ENCODE measurements around the gene TRABD2B.
A peak's percentile ranks its signal among the peaks of the same experiment; 100 is the strongest.
"Not testable (repeated sequence)": the region's sequence is repeated elsewhere in the genome, so short reads cannot be mapped to it uniquely, and the experiment has no call there.

TRABD2B gene

GRCh38 chr1:47967864-47968555 is 29.2 kb downstream of the TRABD2B start:
- no peak for DNase-seq (ENCODE audit: low spot score)

GRCh38 chr1:47965816-47966215 is 31.4 kb downstream of the TRABD2B start:
- no peak for DNase-seq (ENCODE audit: low spot score)

DNA sequence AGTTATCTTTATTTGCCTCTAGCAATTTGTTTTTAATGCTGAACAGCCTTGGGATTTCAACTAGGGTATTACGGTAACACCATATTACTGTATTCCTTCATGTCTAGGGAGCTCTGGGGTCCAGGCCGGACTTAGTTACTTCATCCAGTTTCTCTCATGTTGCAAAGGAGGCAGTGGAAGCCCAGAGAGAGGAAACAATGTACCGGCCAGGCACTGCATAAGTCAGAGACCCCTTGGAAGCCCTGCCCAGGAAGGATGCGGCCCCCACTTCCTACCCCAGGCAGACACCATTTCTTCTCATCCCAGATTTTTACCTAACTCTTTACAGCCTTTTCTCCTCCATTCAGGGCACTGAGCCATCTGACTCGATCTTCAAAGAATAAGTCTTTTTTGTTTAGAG is 32.5 kb downstream of the TRABD2B start:
- DNase-seq (ENCODE audit: low spot score): no peak

DNA sequence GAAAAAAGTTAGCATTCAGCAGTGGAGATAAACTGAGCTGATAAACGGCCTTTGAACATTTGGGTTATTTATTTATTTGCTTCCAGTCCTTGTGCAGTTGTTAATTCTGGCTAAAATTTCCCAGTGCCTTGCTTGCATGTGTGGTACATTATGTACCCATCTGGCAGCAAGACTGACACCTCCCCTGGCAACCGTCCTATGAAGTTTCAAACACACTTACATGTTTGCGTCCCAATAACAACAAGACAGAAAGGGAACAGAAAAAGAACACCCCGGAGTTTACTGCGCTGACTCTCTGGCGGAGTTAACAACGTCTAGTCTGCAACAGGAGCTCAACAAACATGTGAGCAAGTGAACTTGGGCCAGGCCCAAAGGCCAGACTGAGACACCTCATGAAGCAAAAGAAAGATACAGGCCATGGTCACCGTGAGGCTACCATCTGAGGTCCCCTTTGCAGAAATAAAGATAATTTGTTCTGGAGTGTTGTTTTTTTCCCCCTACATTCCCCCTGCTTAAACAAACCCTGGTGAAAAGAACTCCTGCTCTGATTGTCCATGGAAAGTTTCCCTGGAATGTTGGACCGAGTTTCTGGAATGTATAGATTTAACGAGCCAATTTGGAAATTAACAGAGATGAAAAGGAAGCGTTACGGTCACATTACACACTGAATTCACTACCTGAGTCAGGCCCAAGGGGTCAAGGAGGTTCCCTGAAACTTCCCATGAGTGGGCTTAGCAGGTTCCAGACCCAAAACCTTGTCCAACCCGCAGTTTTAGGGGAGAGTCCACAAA is 33.4 kb downstream of the TRABD2B start:
- DNase-seq (ENCODE audit: low spot score): no peak

DNA sequence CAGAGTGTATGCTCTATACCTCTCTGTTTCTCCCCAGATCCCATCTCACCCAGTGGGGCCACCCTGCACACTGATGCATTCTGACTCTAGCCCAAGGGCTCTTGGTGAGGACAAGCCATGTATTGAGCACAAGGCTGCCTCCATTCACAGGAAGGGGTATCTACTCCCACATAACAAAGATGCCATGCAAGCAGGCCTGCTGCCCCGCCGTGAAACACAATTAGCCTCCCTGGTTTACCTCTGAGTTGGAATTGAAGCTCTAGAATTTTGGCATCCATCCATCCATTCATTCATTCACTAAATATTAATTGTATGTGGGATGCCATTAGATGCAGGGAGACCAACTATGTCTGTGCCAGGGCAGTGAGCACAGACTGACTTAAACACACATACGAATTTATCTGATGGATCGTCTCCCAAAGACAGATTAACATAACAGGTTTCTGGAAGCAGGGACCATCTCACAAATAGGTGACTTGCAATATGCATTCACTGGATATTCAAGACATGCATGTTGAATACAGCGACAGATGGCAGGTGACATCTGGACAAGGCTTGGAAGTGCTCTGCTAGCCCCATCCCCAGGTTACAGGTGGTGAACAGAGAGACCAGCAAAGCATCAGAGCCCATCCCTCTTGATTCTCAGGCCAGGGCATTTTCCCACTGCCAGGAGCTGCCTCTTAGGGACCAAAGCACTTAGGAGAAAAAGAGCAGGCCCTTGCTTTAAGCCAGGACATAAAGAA is 34.3 kb downstream of the TRABD2B start:
- DNase-seq (ENCODE audit: low spot score): no peak

GRCh38 chr1:47961835-47962234 is 35.4 kb downstream of the TRABD2B start:
- not testable (repeated sequence) for DNase-seq (ENCODE audit: low spot score)

- not testable (repeated sequence) for DNase-seq (ENCODE audit: low spot score)
These were observed 40.7 kb downstream of the TRABD2B start for GRCh38 chr1:47956491-47956890.

- no peak for DNase-seq (ENCODE audit: low spot score)
These were observed 43.5 kb downstream of the TRABD2B start for GRCh38 chr1:47953661-47954060.

DNA sequence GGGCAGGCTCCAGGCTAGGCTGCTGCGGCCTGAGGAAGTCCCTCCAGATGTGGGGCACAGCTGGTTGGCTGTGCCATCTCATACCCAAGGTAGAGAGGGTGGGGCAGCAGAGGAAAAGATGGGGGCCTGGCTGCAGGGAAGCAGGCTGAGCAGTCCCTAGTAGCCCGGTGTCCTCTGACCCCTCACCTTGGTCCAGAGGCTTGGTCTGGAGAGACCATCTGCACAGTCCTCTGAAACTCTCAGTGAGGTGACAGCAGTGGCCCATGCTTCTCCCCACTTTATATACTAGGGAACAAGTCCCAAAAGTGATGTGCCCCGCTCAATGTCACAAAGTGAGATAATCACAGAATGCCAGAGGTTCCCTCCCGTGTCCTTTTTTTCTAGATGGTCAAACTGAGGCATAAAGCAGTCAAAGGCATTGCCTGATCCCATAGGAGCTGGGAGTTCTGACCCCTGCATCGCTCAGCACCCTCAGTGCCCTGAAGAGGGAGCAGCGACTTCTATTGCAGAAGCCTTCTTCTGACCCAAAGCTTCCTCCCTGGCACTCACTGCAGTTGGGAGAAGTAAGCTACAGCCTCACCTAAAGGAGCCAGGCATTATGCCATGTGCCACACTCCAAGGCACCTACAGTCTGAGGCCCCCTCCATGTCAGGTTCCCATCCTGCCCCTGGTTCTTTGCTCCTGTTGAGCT is 45.5 kb downstream of the TRABD2B start:
- DNase-seq (ENCODE audit: low spot score): no peak

DNA sequence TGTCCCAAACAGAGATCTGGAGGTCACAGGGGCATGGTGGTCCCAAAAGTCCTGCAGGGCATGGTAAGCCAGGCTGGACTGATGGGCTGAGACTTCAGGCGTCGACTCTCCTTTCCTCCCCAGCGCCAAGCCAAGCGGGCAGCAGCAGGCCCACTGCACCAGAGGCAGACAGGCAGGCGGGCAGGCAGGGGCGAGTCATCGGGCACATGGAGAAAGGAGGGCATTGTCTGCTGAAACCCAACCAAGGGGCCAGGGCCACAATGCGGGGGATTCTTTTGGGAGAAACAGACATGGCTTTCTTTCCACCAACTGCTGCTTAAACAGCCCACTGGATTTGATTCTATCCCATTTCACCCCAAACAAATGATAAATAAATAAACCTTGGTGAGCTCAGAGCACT is 46.2 kb downstream of the TRABD2B start:
- DNase-seq (ENCODE audit: low spot score): no peak

- DNase-seq (ENCODE audit: low spot score): no peak
These were observed 46.7 kb downstream of the TRABD2B start for GRCh38 chr1:47950471-47950870.

- peak; percentile 66 for DNase-seq (ENCODE audit: low spot score)
These were observed 49.1 kb downstream of the TRABD2B start for GRCh38 chr1:47948126-47948525.

- DNase-seq (ENCODE audit: low spot score): no peak
These were observed 49.7 kb downstream of the TRABD2B start for GRCh38 chr1:47947531-47947930.

GRCh38 chr1:47944561-47944960 is 52.6 kb downstream of the TRABD2B start:
- DNase-seq (ENCODE audit: low spot score): no peak

- no peak for DNase-seq (ENCODE audit: low spot score)
These were observed 55.0 kb downstream of the TRABD2B start for GRCh38 chr1:47942240-47942629.

- no peak for DNase-seq (ENCODE audit: low spot score)
These were observed 55.5 kb downstream of the TRABD2B start for GRCh38 chr1:47941609-47942239.

- no peak for DNase-seq (ENCODE audit: low spot score)
These were observed 56.4 kb downstream of the TRABD2B start for GRCh38 chr1:47940779-47941178.

- no peak for DNase-seq (ENCODE audit: low spot score)
These were observed 56.9 kb downstream of the TRABD2B start for GRCh38 chr1:47940326-47940725.

DNA sequence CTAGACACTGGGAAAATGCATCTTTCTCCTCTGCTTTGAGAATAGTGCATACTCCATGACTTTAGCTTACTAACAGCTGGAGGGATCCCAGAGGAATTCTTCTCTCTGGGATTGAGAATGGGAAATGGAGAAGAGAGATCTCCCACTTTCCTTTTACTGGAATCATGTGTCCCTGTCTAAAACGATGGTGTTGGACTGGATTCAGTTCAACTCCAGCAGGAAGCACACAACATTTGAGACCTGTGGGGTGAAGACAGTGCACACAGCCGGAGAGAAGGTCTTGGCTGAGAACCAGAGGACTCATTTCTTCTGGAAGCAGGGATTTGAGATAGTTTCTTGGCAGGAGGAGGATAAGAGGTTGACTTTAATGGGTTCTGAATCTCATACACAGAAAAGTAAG is 58.7 kb downstream of the TRABD2B start:
- no peak for DNase-seq (ENCODE audit: low spot score)

DNA sequence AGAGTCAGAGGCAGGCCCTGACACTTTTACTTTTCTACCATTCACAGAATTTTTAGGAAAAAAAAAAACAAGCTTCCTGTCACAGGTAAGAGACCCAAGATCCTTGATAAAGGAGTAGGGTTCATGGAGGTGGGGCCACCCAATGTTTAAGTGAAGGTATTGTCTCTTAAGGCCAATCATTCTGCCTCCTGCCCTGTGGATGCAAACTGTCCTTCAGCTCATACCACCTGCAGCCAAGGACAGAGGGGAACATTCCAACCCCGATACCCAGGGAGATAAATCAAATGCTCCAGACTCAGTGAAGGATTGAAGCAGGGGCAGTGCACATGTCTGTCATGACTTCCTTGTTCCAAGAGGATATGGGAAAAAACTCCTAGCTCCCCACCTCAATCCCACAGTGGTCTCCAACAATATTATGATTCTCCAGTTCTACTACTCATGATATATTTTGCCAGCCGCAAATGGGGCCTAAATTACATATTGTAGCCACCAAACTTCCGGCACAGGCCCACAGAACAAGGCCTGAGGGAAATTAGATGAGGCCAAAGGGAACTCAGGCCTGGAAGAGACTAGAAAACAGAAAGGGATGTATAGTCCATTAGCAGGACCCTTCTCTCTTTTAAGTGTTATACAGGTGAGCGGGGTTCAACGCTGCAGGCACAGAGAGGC is 59.5 kb downstream of the TRABD2B start:
- no peak for DNase-seq (ENCODE audit: low spot score)

DNA sequence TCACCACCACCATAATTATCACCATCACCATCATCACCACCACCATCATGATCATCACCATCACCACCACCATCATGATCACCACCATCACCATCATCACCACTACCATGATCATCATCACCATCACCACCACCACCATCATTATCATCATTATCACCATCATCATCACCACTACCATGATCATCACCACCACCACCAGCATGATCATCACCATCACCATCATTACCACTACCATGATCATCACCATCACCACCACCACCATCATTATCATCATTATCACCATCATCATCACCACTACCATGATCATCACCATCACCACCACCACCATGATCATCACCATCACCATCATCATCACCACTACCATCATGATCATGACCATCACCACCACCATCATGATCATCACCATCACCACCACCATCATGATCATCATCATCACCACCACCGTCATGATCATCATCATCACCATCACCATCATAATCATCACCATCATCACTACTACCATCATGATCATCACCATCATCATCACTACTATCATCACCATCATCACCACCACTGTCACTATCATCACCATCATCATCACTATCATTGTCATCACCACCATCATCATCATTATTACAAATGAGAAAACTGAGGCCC is 60.2 kb downstream of the TRABD2B start:
- no peak for DNase-seq (ENCODE audit: low spot score)
